ENCODE measurements around the gene USP5. TPM values are rescaled to one million over a fixed set of nuclear protein-coding genes. Genes with fewer than 3 reads are reported as not detected.
"Not testable (repeated sequence)": the region's sequence is repeated elsewhere in the genome, so short reads cannot be mapped to it uniquely, and the experiment has no call there.

USP5 gene
- polyA plus RNA-seq, 1 donor = 62.2 TPM

GRCh38 chr12:6863586-6864321 is 11.8 kb downstream of the USP5 start:
- DNase-seq (ENCODE audit: low read depth) = no peak

GRCh38 chr12:6865307-6865706 is 13.4 kb downstream of the USP5 start:
- not testable (repeated sequence) for DNase-seq (ENCODE audit: low read depth)

DNA sequence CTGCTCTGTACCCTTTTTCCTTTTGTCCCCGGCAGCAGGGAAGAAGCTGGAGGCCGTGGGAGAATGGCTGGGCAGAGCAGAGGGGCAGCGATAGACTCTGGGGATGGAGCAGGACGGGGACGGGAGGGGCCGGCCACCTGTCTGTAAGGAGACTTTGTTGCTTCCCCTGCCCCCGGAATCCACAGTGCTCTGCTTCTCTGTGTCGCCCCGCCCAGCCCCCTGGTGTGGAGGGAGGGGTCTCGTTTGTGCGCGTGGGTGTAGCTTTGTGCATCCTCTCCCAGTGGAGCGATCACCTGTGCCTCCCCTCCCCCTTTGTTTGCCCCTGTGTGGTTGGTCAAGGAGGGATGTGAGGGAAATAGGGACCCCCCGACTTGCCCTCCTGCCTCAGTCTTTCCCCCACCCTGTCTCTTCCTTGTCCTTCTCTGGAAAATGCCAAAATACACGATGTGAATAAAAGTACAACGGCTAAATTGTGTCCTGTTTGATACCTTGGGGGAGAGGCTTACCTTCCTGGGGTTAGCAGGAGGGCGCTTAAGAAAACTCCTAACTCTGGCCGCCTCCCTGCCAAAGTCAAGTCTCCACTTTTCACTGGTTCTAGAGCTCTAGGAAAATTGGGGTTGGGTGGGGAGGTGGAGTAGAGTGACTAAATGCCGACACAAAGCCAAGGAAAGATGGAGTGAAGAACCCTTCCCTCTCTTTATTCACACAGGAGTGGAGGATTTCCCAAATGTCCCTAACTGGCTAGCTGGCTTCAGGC is 14.4 kb downstream of the USP5 start:
- no peak for DNase-seq (ENCODE audit: low read depth)

- DNase-seq (ENCODE audit: low read depth) = no peak
These were observed 15.0 kb downstream of the USP5 start for GRCh38 chr12:6866920-6867412.

GRCh38 chr12:6867413-6868210 is 15.7 kb downstream of the USP5 start, which contains the start of gene TPI1:
TPI1 (plus strand) TSS chr12:6867531; CDS start chr12:6867567, 36 bp downstream.
- DNase-seq (ENCODE audit: low read depth) = no peak

DNA sequence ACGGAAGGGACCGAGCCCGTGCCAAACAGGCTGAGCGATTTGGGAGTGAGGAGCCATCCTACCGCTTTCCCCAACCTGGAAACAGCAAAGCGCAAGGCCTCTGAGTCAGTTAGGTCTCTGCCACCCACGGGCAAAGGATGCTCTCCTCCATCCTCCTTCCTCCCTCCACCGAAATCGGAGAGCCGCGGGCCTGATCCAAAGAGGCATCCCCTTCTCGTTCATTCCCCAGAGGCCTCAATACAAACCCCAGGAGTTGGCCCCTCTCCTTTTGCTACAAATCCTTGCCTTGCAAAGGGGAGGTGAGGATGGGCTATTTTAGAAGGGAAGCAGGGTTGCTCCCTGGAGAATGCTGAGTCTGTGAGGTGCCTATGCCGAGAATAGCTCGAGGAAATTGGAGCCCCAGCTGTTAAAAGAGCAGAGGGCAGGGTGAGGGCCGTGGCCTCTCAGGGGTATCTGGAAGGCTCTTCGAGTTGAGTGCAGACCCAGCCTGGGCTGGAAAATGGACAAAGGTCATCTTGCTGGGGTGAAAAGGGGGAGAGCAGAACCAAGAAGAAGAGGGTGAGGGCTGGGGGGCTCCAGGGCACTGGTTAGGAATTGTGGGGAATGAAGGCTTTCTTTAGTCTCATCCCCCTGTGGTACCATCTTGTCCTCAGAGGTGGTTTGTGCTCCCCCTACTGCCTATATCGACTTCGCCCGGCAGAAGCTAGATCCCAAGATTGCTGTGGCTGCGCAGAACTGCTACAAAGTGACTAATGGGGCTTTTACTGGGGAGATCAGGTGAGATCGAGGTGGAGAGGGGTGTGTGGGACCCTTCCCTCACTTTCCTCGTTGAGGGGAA is 16.5 kb downstream of the USP5 start:
- DNase-seq (ENCODE audit: low read depth) = no peak

DNA sequence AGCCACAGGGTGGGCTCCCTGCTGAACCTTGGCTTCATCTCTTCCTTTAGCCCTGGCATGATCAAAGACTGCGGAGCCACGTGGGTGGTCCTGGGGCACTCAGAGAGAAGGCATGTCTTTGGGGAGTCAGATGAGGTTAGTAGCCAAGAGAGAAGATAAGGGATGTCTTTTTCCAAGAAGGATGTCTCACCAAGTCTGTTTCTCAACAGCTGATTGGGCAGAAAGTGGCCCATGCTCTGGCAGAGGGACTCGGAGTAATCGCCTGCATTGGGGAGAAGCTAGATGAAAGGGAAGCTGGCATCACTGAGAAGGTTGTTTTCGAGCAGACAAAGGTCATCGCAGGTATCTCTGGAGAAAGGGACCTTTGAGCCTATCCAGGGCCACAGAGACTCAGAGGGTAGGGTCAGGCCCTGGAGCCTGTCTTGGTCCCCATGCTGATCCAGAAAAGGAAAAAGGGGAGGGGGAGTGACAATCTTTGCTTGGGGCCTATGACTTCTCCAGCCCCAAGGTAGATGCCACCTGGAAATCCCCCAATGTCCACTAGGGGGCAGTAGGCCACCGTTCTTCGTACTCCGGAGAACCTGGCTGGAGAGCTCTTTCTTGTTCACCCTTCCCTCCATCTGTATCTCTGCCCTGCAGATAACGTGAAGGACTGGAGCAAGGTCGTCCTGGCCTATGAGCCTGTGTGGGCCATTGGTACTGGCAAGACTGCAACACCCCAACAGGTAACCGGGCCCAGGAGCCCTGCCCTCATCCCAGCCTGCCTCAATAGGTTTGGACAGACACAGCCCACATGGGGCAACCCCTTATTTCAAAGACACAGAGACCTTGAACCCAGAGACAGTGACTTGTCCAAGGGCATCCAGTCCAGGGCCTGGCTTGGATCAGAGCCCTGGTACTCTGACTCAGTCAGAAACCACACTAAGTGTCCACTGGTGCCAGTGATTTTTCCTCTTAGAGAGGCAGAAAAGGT is 17.4 kb downstream of the USP5 start:
- DNase-seq (ENCODE audit: low read depth) = no peak

- not testable (repeated sequence) for DNase-seq (ENCODE audit: low read depth)
These were observed 18.4 kb downstream of the USP5 start for GRCh38 chr12:6870304-6870703.

DNA sequence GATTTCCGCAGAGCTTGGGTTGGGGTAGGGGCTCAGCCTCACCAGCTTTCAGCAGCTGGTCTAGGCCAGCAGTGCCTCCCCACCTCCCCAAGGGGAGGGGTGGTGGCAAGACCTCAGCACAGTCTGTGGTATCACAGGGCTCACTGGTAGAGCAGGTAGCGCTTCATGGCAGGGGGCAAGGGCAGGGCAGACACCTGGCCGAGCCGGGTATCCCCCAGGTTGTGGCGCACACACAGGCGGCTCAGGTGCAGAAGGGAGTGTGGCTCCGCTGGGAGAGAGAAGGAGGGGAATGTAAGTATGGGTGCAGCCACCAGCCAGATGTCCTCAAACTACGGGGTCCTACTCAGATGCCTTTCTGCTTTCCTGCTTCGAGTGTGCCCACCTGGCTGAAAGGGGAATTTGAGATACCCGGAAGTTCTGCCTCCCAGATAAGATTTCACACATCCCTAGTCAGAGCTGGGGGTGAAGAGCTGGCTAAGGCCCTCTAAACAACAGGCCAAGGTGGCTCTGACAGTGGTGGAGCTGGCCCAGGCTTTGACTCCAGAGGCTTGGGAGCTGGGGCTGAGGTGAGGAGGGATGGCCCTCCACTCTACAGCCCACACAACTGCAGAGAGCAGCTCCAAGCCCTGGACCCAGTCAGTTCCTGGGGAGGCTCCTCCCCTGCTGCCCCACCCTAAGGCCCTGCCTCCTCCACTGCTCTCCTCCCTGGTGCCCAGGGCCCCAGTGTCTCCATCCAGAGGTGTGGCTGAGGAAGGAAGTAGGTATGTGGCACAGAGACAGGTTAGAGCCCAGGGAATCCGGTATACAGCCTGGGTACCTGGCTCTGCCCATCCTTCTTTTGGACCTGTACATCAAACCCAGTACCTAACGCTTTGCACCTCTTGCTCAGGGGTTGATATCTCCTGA is 19.4 kb downstream of the USP5 start:
- no peak for DNase-seq (ENCODE audit: low read depth)

- DNase-seq (ENCODE audit: low read depth) = no peak
These were observed 20.4 kb downstream of the USP5 start for GRCh38 chr12:6872073-6873048.

GRCh38 chr12:6873094-6874014 is 21.4 kb downstream of the USP5 start, which contains the start of gene SPSB2:
SPSB2 (minus strand) TSS chr12:6873303; CDS start chr12:6872901, 402 bp downstream.
- DNase-seq (ENCODE audit: low read depth) = peak; percentile 83

DNA sequence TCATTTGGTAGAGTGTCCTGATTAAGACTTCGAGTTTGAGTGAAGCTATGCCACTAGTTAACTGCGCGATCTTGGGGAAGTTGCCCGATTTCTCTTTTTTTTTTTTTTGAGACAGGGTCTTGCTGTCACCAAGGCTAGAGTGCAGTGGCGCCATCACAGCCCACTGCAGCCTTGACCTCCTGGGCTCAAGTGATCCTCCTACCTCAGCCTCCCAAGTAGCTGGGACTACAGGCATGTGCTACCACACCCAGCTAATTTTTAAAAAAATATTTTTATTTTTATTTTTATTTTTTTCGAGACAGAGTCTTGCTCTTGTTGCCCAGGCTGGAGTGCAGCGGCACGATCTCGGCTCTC is 22.0 kb downstream of the USP5 start:
- not testable (repeated sequence) for DNase-seq (ENCODE audit: low read depth)

DNA sequence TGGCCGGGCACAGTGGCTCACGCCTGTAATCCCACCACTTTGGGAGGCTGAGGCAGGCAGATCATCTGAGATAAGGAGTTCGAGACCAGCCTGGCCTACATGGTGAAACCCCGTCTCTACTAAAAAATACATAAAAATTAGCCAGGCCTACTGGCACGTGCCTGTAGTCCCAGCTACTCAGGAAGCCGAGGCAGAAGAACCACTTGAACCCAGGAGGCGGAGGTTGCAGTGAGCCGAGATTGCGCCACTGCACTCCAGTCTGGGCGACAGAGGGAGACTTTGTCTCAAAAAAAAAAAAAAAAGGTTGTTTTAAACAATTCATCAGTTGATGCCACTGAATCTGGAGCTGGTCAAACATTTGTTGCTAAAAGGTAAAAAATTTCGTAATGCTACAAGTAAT is 27.9 kb downstream of the USP5 start:
- DNase-seq (ENCODE audit: low read depth) = not testable (repeated sequence)

- no peak for DNase-seq (ENCODE audit: low read depth)
These were observed 31.3 kb downstream of the USP5 start for GRCh38 chr12:6883252-6883651.

- DNase-seq (ENCODE audit: low read depth) = no peak
These were observed 31.7 kb downstream of the USP5 start for GRCh38 chr12:6883683-6884082.

GRCh38 chr12:6884539-6884938 is 32.6 kb downstream of the USP5 start:
- DNase-seq (ENCODE audit: low read depth) = no peak

Data from forelimb muscle (tissue), 1 donor.